ENCODE data around the gene ANKHD1.

ANKHD1 gene

GRCh38 chr5:140371356-140372151 is 30.1 kb upstream of the ANKHD1 start:
- in situ Hi-C loops (cut with HindIII; ENCODE audit: low sequenced_read_pairs) = no loop called here

- in situ Hi-C loops (cut with HindIII; ENCODE audit: low sequenced_read_pairs) = no loop called here
These were observed 28.6 kb upstream of the ANKHD1 start for GRCh38 chr5:140372971-140373487.

- in situ Hi-C loops (cut with HindIII; ENCODE audit: low sequenced_read_pairs) = no loop called here
These were observed 20.3 kb upstream of the ANKHD1 start for GRCh38 chr5:140381351-140381750.

- in situ Hi-C loops (cut with HindIII; ENCODE audit: low sequenced_read_pairs) = no loop called here
These were observed 19.7 kb upstream of the ANKHD1 start for GRCh38 chr5:140381972-140382371.

- in situ Hi-C loops (cut with HindIII; ENCODE audit: low sequenced_read_pairs) = no loop called here
These were observed 18.8 kb upstream of the ANKHD1 start for GRCh38 chr5:140382866-140383265.

GRCh38 chr5:140383300-140383699 is 18.3 kb upstream of the ANKHD1 start:
- in situ Hi-C loops (cut with HindIII; ENCODE audit: low sequenced_read_pairs) = no loop called here

GRCh38 chr5:140388052-140388451 is 13.6 kb upstream of the ANKHD1 start:
- in situ Hi-C loops (cut with HindIII; ENCODE audit: low sequenced_read_pairs) = no loop called here

- in situ Hi-C loops (cut with HindIII; ENCODE audit: low sequenced_read_pairs) = no loop called here
These were observed 10.3 kb upstream of the ANKHD1 start for GRCh38 chr5:140391312-140391711.

GRCh38 chr5:140391732-140392131 is 9.9 kb upstream of the ANKHD1 start:
- in situ Hi-C loops (cut with HindIII; ENCODE audit: low sequenced_read_pairs) = no loop called here

GRCh38 chr5:140393738-140394137 is 7.9 kb upstream of the ANKHD1 start:
- in situ Hi-C loops (cut with HindIII; ENCODE audit: low sequenced_read_pairs) = no loop called here

- in situ Hi-C loops (cut with HindIII; ENCODE audit: low sequenced_read_pairs) = no loop called here
These were observed 3.2 kb upstream of the ANKHD1 start for GRCh38 chr5:140398379-140398811.

- in situ Hi-C loops (cut with HindIII; ENCODE audit: low sequenced_read_pairs) = no loop called here
These were observed 1.5 kb upstream of the ANKHD1 start for GRCh38 chr5:140399979-140400729.

- in situ Hi-C loops (cut with HindIII; ENCODE audit: low sequenced_read_pairs) = no loop called here
These were observed 787 bp upstream of the ANKHD1 start for GRCh38 chr5:140400730-140401361.

GRCh38 chr5:140402258-140403074 is 833 bp downstream of the ANKHD1 start:
- in situ Hi-C loops (cut with HindIII; ENCODE audit: low sequenced_read_pairs) = no loop called here

- in situ Hi-C loops (cut with HindIII; ENCODE audit: low sequenced_read_pairs) = no loop called here
These were observed 2.0 kb downstream of the ANKHD1 start for GRCh38 chr5:140403613-140404012.

GRCh38 chr5:140408750-140409241 is 7.2 kb downstream of the ANKHD1 start:
- in situ Hi-C loops (cut with HindIII; ENCODE audit: low sequenced_read_pairs) = loop anchor here (5.0 kb wide), 2 partner anchors 41 to 79 kb away; no protein-coding TSS in a partner anchor

- in situ Hi-C loops (cut with HindIII; ENCODE audit: low sequenced_read_pairs) = no loop called here
These were observed 11.6 kb downstream of the ANKHD1 start for GRCh38 chr5:140413230-140413629.

GRCh38 chr5:140417235-140417634 is 15.6 kb downstream of the ANKHD1 start:
- in situ Hi-C loops (cut with HindIII; ENCODE audit: low sequenced_read_pairs) = no loop called here

- in situ Hi-C loops (cut with HindIII; ENCODE audit: low sequenced_read_pairs) = no loop called here
These were observed 17.4 kb downstream of the ANKHD1 start for GRCh38 chr5:140418862-140419520.

- in situ Hi-C loops (cut with HindIII; ENCODE audit: low sequenced_read_pairs) = no loop called here
These were observed 18.6 kb downstream of the ANKHD1 start for GRCh38 chr5:140420226-140420570.
